Gastrocnemius medialis (tissue), 4 donors: ENCODE measurements around the gene LHX6.

Source experiments
- POLR2A ChIP-seq, 2 donors: fragments of 450-650 bp; IDR thresholded peaks; one replicate each; pipeline ENCODE4 v1.6.1; 2017; ENCODE audit warnings: antibody characterized with exemption in 2 of 2, mild to moderate bottlenecking in 2 of 2, moderate library complexity in 2 of 2
- TF ChIP-seq, protein P1 (sequence below), 5 experiments: fragments of 450-650 bp in 3 of 5; fragments of 200-600 bp in 2 of 5; sonication (generic) in 2 of 5; IDR thresholded peaks in 4 of 5; conservative IDR thresholded peaks in 1 of 5; 1 replicate in 4 of 5; 2 replicates in 1 of 5; pipeline ENCODE4 v1.5.1; 2016 to 2019; ENCODE audit warnings: antibody characterized with exemption in 5 of 5, mild to moderate bottlenecking in 3 of 5, moderate library complexity in 3 of 5

DNA sequence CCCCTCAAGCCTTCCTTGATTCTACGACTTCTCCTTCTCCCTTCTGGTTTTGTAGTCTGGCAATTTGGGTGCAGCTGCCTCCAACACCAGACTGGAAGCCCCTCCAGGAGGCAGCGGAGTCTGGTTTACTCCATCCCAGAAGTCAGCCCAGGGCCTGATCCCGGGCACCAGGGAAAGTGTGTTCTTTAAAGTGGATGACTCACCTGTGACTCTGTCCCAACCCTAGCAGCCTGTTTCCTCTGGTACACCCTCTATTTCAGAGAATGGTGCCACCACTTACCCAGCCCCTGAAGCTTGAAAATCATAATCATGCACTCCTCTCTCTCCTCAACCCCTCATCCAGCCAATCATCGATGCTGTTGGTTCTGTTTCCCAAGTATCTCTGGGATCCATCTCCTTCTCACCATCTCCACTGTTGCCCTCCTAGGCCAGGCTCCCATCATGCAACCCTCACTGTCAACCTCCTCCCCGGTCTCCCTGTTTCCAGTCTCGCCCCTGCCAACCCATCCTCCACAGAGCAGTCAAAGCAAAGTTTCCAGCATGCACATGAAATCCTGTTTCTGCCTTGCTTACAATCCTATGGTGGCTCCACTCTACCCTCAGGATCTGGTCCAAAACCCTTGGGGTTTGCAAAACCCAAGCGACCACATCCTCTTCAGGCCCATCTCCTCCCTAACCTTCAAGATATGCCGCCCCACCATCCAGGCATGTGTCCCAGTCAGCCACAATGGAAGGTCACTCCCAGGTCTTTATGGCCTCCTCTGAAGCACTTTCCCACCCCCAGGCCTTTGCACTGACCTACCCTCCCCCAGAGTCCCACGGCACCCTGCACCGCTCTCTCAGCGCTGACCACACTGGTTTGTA, 10.5 kb downstream of the LHX6 start:
- TF ChIP-seq, protein P1, sequence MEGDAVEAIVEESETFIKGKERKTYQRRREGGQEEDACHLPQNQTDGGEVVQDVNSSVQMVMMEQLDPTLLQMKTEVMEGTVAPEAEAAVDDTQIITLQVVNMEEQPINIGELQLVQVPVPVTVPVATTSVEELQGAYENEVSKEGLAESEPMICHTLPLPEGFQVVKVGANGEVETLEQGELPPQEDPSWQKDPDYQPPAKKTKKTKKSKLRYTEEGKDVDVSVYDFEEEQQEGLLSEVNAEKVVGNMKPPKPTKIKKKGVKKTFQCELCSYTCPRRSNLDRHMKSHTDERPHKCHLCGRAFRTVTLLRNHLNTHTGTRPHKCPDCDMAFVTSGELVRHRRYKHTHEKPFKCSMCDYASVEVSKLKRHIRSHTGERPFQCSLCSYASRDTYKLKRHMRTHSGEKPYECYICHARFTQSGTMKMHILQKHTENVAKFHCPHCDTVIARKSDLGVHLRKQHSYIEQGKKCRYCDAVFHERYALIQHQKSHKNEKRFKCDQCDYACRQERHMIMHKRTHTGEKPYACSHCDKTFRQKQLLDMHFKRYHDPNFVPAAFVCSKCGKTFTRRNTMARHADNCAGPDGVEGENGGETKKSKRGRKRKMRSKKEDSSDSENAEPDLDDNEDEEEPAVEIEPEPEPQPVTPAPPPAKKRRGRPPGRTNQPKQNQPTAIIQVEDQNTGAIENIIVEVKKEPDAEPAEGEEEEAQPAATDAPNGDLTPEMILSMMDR (IDR thresholded peaks at IDR 0.05 in 4 of 5, conservative IDR thresholded peaks at IDR 0.05 in 1 of 5), result no peak
- TF ChIP-seq POLR2A (IDR thresholded peaks at IDR 0.05), result no peak
